ENCODE measurements around the gene SYTL3. TPM values are rescaled to one million over a fixed set of nuclear protein-coding genes. Genes with fewer than 3 reads are reported as not detected.
A peak's percentile ranks its signal among the peaks of the same experiment; 100 is the strongest.

The SYTL3 gene
- total and polyA plus RNA-seq, 10 donors = 5.9 to 48.3 (median 17.9) TPM

- TF ChIP-seq POLR2A (IDR thresholded peaks at IDR 0.05) (no peak), POLR2AphosphoS5 (IDR thresholded peaks at IDR 0.05) (no peak), CTCF (IDR thresholded peaks at IDR 0.05 in 8 of 11, conservative IDR thresholded peaks at IDR 0.05 in 3 of 11) (no peak)
- H3K27me3 ChIP-seq (replicated peaks in 1 of 7) = no peaks in the 10 kb centered on the region
- 94 to 99% (median 96%) methylated on average over 8 to 9 of the region's 9 CpGs for WGBS, 5 donors
- DNase-seq = no peak
- H3K4me1 ChIP-seq = no peaks in the 10 kb centered on the region
- intact Hi-C loops (cut with DNase I; ENCODE audit: low total_unique reads) = no loop called here
- no peak overlapping the region for H3K27ac ChIP-seq
- H3K4me3 ChIP-seq = no peak overlapping the region
- no peaks in the 10 kb centered on the region for H3K9me3 ChIP-seq
- H3K36me3 ChIP-seq = peaks cover 0 to 100% (median 69%) of the 10 kb centered on the region in 6 donors
Observed at GRCh38 chr6:158764926-158765325, 115.1 kb downstream of the SYTL3 start.

- H3K4me1 ChIP-seq = no peaks in the 10 kb centered on the region
- WGBS, 5 donors = 86 to 96% (median 88%) methylated on average over 9 to 13 of the region's 13 CpGs
- H3K27me3 ChIP-seq (replicated peaks in 1 of 7) = no peaks in the 10 kb centered on the region
- H3K4me3 ChIP-seq = no peak overlapping the region
- intact Hi-C loops (cut with DNase I; ENCODE audit: low total_unique reads) = no loop called here
- H3K9me3 ChIP-seq = no peaks in the 10 kb centered on the region
- H3K27ac ChIP-seq = no peak overlapping the region
- DNase-seq = no peak
- TF ChIP-seq POLR2AphosphoS5 (IDR thresholded peaks at IDR 0.05) = peak in 2 of 3 donors; percentile 37 to 58
- TF ChIP-seq POLR2A (IDR thresholded peaks at IDR 0.05) = no peak
- peaks cover 4 to 100% (median 75%) of the 10 kb centered on the region in 6 donors for H3K36me3 ChIP-seq
Observed at GRCh38 chr6:158765499-158766068, 115.7 kb downstream of the SYTL3 start.

GRCh38 chr6:158766621-158767455 lies 117.0 kb downstream of the SYTL3 start:
- Histone ChIP-seq H3K27me3 (replicated peaks in 1 of 7) (no peaks in the 10 kb centered on the region), H3K9me3 (no peaks in the 10 kb centered on the region), H3K4me3 (no peak overlapping the region), H3K36me3 (peaks cover 5 to 100% (median 88%) of the 10 kb centered on the region in 6 donors), H3K27ac (no peak overlapping the region), H3K4me1 (peaks cover 0 to 11% (median 0%) of the 10 kb centered on the region in 6 donors)
- TF ChIP-seq POLR2AphosphoS5 (IDR thresholded peaks at IDR 0.05) = peak; percentile 21 to 63 (median 46)
- TF ChIP-seq CTCF (IDR thresholded peaks at IDR 0.05 in 8 of 11, conservative IDR thresholded peaks at IDR 0.05 in 3 of 11) = no peak
- intact Hi-C loops (cut with DNase I; ENCODE audit: low total_unique reads) = no loop called here
- no peak for DNase-seq
- WGBS, 5 donors = 92 to 95% (median 94%) methylated on average over 34 to 38 of the region's 38 CpGs

- WGBS, 5 donors = 95 to 98% (median 96%) methylated on average over 6 of the region's 6 CpGs
- intact Hi-C loops (cut with DNase I; ENCODE audit: low total_unique reads) = no loop called here
- Histone ChIP-seq H3K27ac (no peak overlapping the region), H3K4me3 (no peak overlapping the region), H3K4me1 (peaks cover 0 to 19% (median under 1%) of the 10 kb centered on the region in 6 donors), H3K27me3 (replicated peaks in 1 of 7) (no peaks in the 10 kb centered on the region), H3K36me3 (peaks cover 5 to 100% (median 92%) of the 10 kb centered on the region in 6 donors), H3K9me3 (no peaks in the 10 kb centered on the region)
- no peak for TF ChIP-seq POLR2A (IDR thresholded peaks at IDR 0.05)
- TF ChIP-seq POLR2AphosphoS5 (IDR thresholded peaks at IDR 0.05) = no peak
- TF ChIP-seq CTCF (IDR thresholded peaks at IDR 0.05 in 8 of 11, conservative IDR thresholded peaks at IDR 0.05 in 3 of 11) = no peak
- DNase-seq = no peak
Observed at GRCh38 chr6:158767709-158768108, 117.9 kb downstream of the SYTL3 start.

All from spleen (tissue), 11 donors.